ENCODE results near the gene SECISBP2.

DNA sequence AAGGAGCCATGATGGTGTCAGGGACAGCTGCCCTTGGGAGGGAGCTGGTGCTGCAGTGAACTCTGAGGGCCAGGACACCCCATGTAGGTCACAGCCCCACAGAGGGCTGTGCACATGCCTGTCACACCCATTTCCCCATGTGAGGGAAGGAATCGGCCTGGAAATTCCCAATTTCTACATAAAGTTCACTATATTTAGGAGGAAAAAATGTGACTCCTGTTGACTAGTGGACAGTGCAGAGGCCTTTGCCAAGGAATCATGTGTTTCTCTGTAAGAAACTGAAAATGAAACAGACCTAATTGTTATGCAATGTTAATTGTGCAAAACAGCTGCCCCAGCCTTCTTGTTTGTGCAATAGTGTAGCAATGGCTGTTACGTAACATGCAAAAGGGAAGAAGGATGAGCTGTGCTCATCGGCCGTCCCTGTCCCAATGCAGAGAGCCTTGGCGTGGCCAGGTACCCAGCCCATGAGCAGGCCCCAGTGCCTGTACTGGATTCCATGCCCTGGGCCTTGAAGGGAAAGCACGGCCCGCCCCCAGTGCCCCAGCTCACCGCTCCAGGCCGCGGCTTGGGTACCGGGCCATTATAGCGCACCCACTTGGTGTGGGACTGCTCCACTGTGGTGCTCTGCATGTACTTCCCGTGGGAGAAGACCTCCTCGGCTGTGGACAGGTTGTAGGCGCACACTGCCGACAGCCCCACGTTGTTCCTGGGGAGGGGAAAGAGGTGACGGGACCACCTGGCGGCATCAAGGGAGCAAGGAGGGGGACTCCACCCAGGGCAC is 70.0 kb downstream of the SECISBP2 start:
- TF ChIP-seq, protein P1, sequence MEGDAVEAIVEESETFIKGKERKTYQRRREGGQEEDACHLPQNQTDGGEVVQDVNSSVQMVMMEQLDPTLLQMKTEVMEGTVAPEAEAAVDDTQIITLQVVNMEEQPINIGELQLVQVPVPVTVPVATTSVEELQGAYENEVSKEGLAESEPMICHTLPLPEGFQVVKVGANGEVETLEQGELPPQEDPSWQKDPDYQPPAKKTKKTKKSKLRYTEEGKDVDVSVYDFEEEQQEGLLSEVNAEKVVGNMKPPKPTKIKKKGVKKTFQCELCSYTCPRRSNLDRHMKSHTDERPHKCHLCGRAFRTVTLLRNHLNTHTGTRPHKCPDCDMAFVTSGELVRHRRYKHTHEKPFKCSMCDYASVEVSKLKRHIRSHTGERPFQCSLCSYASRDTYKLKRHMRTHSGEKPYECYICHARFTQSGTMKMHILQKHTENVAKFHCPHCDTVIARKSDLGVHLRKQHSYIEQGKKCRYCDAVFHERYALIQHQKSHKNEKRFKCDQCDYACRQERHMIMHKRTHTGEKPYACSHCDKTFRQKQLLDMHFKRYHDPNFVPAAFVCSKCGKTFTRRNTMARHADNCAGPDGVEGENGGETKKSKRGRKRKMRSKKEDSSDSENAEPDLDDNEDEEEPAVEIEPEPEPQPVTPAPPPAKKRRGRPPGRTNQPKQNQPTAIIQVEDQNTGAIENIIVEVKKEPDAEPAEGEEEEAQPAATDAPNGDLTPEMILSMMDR (IDR thresholded peaks at IDR 0.05) = no peak
- no peak for TF ChIP-seq POLR2A (IDR thresholded peaks at IDR 0.05)
